ENCODE measurements around the gene RBP2. TPM values are rescaled to one million over a fixed set of nuclear protein-coding genes. Genes with fewer than 3 reads are reported as not detected.

RBP2 gene
- total RNA-seq, 2 donors from 2014 or later: not detected

GRCh38 chr3:139449566-139449965, 26.8 kb downstream of the RBP2 start:
- Histone ChIP-seq H3K9ac (ENCODE audit: extremely low read depth, low read length, poor library complexity, severe bottlenecking) (no peak overlapping the region), H3K4me1 (ENCODE audit: control insufficient read depth, insufficient read depth, low read length) (no peaks in the 10 kb centered on the region), H3K27me3 (ENCODE audit: control insufficient read depth, insufficient read depth, low read length, poor library complexity, severe bottlenecking) (no peaks in the 10 kb centered on the region), H3K27ac (ENCODE audit: low read depth, low read length) (no peak overlapping the region), H3K36me3 (ENCODE audit: control insufficient read depth, insufficient read depth, low read length) (no peaks in the 10 kb centered on the region), H3K4me3 (ENCODE audit: low read length) (no peak overlapping the region), H3K9me3 (ENCODE audit: control insufficient read depth, low read length) (no peaks in the 10 kb centered on the region)
- Mint-ChIP-seq H3K4me3 (no peak overlapping the region), H3K27me3 (ENCODE audit: insufficient read depth) (no peaks in the 10 kb centered on the region), H3K4me1 (peaks cover 2% of the 10 kb centered on the region), H3K9me3 (no peaks in the 10 kb centered on the region), H3K27ac (no peak overlapping the region), H3K36me3 (ENCODE audit: low read depth) (no peaks in the 10 kb centered on the region)
- no peak for DNase-seq
- TF ChIP-seq CTCF (conservative IDR thresholded peaks at IDR 0.05): no peak
- 88 to 94% methylated on average over 5 of the region's 5 CpGs for WGBS, 2 experiments (ENCODE audit: insufficient coverage in 1 of 2, insufficient read length in 1 of 2)

GRCh38 chr3:139448104-139448503, 28.2 kb downstream of the RBP2 start:
- Mint-ChIP-seq H3K9me3 (no peaks in the 10 kb centered on the region), H3K4me1 (peaks cover 2% of the 10 kb centered on the region), H3K27ac (no peak overlapping the region), H3K36me3 (ENCODE audit: low read depth) (no peaks in the 10 kb centered on the region), H3K4me3 (no peak overlapping the region), H3K27me3 (ENCODE audit: insufficient read depth) (no peaks in the 10 kb centered on the region)
- no peaks in the 10 kb centered on the region for H3K27me3 ChIP-seq (ENCODE audit: control insufficient read depth, insufficient read depth, low read length, poor library complexity, severe bottlenecking)
- no peaks in the 10 kb centered on the region for H3K36me3 ChIP-seq (ENCODE audit: control insufficient read depth, insufficient read depth, low read length)
- no peak for TF ChIP-seq CTCF (conservative IDR thresholded peaks at IDR 0.05)
- WGBS, 2 experiments (ENCODE audit: insufficient coverage in 1 of 2, insufficient read length in 1 of 2): 86 to 93% methylated on average over 1 to 3 of the region's 3 CpGs
- H3K4me1 ChIP-seq (ENCODE audit: control insufficient read depth, insufficient read depth, low read length): peaks cover 4% of the 10 kb centered on the region
- no peak overlapping the region for H3K9ac ChIP-seq (ENCODE audit: extremely low read depth, low read length, poor library complexity, severe bottlenecking)
- no peak for DNase-seq
- H3K27ac ChIP-seq (ENCODE audit: low read depth, low read length): no peak overlapping the region
- H3K4me3 ChIP-seq (ENCODE audit: low read length): no peak overlapping the region
- no peaks in the 10 kb centered on the region for H3K9me3 ChIP-seq (ENCODE audit: control insufficient read depth, low read length)

GRCh38 chr3:139447486-139447885, 28.8 kb downstream of the RBP2 start:
- Histone ChIP-seq H3K27ac (ENCODE audit: low read depth, low read length) (no peak overlapping the region), H3K9ac (ENCODE audit: extremely low read depth, low read length, poor library complexity, severe bottlenecking) (no peak overlapping the region), H3K4me1 (ENCODE audit: control insufficient read depth, insufficient read depth, low read length) (peaks cover 9% of the 10 kb centered on the region), H3K9me3 (ENCODE audit: control insufficient read depth, low read length) (no peaks in the 10 kb centered on the region), H3K27me3 (ENCODE audit: control insufficient read depth, insufficient read depth, low read length, poor library complexity, severe bottlenecking) (no peaks in the 10 kb centered on the region), H3K36me3 (ENCODE audit: control insufficient read depth, insufficient read depth, low read length) (no peaks in the 10 kb centered on the region), H3K4me3 (ENCODE audit: low read length) (no peak overlapping the region)
- Mint-ChIP-seq H3K27ac (no peak overlapping the region), H3K4me1 (peaks cover 2% of the 10 kb centered on the region), H3K27me3 (ENCODE audit: insufficient read depth) (no peaks in the 10 kb centered on the region), H3K4me3 (no peak overlapping the region), H3K9me3 (no peaks in the 10 kb centered on the region), H3K36me3 (ENCODE audit: low read depth) (no peaks in the 10 kb centered on the region)
- DNase-seq: no peak
- TF ChIP-seq CTCF (conservative IDR thresholded peaks at IDR 0.05): no peak
